Umbilical cord (tissue), 2 donors: ENCODE results near the gene CTNNA2. TPM values are rescaled to one million over a fixed set of nuclear protein-coding genes. Genes with fewer than 3 reads are reported as not detected.

ENCODE experiments used
- DNase-seq: peaks from one replicate; pipeline ENCODE4 v3.0.0-alpha.2; 2015; ENCODE audit warnings: low spot score
- total RNA-seq: library from RNA; depleted of rRNA; stranded (reverse); fragments of >200 nt; gene quantifications from one replicate; pipeline ENCODE4 v1.2.3, GENCODE V29; 2014; ENCODE audit warnings: low replicate concordance; ENCODE audit not compliant: insufficient read depth

Gene CTNNA2
- total RNA-seq, 1 donor from 2014 or later: 0.96 TPM

DNA sequence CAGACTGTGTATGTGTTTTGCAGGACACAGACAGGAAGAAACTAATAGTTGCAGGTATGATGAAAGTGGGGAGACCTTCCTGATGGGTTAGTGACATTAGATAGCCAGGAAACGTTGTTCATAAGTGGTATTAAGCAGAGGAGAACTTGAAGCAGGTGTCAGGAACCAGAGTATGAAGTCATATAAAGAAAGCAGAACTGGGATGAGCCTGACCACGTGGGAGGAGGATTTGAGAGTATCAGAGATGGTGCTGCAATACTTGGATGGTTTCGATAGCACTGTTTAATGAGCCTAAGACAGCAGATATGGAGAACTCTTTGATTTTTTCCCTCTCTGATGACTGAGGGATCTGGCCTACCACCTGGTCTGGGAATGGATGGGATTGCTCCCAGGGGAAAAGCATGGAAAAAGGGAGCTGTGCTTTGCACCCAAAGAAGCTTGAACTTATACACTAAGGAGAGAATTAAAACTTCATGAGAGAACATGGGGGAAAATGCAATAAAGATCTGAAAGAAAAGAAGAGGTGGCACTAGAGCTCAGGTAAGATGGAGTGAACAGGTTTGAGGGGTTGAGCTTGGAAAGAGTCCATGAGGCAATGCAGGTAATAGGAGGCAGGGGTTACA is 1017.7 kb downstream of the CTNNA2 start:
- DNase-seq: no peak

DNA sequence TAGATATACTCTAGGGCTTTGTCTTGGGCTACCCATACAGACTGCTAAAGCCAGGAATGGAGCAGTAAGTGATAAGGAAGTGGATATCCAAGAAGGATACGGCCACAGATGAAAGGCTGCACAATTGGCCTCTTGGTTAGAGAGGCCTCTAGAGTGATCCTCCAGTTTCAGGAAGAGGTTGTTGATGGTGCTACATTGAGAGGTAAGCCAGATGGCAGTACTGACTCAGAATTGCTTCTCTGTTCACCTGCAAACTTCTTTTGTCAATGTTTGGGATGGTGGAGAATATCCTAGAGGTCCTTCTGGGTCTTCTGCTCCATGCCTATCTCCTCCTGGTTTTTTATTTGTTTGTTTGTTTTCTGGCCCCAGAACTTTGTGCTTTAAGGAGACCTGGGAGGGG is 1018.5 kb downstream of the CTNNA2 start:
- no peak for DNase-seq

DNA sequence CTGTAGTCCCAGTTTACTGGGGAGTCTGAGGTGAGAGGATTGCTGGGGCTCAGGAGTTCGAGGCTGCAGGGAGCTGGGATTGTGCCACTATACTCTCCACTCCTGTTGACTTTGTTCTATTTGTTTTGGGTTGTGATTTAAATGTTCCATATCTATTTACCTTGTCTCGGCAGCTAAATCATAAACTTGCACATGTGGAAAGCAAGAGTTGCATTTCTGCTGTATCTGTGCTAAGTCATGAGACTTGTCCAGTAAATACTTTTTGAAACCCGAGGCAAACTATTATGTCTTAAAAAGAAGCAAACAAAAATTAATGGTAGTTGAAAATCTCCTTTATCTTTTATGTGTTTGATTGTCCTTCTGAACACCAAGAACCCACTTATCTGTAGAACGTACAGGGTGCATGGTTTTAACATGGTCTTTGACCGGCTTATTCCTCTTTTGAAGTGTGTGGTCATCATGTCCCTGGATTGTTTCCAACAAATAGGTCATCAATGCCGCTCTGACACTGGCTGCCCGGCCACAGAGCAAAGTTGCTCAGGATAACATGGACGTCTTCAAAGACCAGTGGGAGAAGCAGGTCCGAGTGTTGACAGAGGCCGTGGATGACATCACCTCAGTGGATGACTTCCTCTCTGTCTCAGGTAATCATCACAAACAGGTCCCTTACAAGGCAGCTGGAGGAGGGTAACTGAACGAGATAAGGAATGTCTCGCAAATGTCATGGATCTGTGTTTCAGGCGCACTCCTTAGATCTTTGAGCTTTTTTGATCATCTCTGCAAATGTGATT is 1032.8 kb downstream of the CTNNA2 start:
- peak; percentile 34 for DNase-seq

DNA sequence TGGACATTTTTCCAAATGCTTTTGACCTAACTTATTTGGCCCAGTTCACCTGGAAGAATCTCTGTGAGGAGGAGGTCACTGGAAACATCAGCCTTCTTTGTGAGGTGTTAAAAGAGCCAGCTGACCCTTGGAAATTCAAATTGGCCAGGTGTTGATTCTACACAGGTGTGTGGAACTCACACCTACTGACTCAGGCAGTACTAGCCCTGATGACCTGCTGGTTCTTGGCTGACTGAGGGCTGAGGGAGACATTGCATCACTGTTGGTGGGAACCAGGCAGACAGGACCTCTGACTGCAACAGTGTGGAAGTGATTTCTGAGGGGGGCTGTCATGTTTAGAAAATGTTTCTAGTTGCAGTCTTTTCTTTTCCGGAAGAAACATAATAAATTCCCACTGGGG is 1033.9 kb downstream of the CTNNA2 start:
- no peak for DNase-seq

DNA sequence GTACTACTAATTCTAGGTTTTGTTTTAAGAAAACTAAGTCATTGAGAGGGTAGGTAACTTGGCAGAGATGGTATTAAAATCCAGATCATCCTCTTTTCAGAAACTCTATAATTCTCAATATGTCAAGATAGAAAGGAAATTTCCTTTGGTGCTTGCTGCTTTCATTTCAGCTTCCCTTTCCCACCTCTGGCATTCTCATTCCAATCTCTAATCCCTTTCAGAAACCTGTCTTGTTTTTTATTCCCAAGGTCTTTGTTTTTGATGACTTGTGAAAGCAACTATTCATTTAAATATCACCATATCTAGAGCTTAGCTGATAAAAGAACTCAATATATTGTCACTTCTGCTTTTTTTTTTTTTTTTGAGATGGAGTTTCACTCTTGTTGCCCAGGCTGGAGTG is 1034.5 kb downstream of the CTNNA2 start:
- no peak for DNase-seq

DNA sequence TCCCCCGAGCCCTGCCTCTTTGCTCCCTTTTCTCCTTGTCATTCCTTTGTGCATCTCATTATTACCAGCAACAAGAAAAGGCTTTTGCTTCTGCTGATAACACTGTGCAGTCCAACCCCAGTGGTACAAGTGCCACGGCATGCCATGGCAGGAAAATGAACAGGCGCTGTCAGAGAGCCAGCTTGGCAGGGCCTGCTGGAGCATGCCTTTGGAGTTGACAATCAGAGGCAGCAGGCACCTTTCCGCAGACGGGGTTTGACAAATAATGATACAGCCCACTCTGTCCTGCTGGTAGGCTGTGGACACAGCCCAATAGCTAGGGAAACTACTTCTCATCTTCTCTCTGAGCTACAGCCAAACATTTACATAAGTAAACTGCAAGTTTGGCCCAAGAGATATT is 1035.6 kb downstream of the CTNNA2 start:
- peak; percentile 35 for DNase-seq

DNA sequence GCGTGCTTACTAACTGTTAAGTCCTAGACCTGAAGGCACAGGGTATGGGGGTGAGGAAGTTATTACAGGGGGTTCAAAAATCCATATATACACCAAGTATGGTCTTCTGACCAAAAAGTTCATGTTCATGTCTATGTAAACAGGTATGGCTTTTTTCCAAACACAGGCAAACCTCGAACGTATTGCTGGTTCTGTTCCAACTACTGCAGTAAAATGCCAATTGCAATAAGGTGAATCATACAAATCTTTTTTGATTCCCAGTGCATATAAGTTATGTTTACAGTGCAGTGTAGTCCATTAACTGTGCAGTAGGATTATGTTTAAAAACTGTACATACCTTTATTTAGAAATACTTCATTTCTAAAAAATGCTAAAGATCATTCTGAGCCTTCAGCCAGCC is 1037.0 kb downstream of the CTNNA2 start:
- no peak for DNase-seq

DNA sequence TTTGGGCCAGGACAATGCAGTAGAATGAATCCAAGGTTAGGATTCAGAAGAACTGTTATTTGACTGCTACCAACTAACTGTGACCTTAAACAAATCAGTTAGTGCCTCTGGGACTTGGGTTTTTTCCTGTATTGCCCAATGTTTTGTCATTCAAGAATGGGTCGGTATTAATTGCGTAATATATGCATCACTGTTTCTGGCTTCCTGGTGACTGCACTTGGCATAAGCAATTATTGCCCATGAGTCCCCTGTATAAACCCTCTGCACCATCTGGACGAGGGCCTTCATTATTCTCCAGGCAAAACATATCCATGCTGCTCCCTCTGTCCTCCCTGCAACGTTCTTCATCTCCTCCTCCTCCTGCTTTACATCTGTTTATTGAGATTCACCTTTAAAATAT is 1047.5 kb downstream of the CTNNA2 start:
- no peak for DNase-seq

DNA sequence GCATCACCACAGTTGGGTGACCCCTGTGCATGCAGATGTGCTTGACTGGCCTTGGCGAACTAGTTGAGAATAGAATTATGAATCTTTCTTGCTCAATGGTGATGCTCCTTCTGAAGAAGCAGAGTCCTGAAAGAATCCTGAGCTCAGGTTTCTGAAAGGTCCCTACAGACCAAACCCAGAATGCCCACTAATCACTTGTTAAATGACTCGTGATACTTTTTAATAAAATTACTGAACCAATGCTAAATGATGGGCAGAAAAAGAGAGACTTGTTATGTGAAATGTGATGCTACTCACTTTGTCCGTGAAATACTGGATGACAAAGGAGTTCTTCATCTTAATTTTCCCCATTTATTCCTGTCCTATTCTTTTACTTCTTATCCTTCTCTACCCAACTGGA is 1055.2 kb downstream of the CTNNA2 start:
- DNase-seq: no peak

DNA sequence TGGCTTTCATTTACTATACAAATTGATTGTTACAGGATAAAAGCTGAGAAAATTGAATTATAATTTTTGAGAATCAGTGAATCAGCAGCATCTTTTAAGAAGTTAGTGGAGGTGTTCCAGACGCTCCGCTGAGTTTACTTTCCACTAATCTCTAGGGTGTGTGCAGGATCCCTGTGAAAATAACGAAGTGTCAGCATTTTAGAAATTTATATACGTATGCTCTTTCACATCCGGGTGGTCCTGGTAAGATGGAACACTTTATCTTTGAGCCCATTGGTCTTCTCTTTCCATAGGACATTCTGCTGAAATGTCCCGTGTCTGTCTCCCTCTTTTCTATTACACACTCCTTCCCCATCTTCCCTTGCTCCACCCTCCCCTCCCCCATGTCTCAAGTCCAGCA is 1060.3 kb downstream of the CTNNA2 start:
- no peak for DNase-seq

DNA sequence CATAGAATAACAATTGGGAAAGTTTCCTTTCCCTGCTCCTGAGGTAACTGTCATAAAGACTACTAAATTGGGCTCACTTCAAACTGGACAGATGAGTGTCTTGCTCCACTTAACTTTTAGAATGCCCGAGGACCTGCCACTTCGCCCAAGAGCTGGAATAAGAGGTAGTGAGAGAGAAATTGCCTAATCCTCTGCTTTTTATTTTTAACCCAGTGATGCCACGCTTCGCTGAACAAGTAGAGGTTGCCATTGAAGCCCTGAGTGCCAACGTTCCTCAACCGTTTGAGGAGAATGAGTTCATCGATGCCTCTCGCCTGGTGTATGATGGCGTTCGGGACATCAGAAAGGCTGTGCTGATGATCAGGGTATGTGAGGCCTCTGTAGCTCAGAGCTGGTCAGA is 1061.1 kb downstream of the CTNNA2 start:
- DNase-seq: no peak

DNA sequence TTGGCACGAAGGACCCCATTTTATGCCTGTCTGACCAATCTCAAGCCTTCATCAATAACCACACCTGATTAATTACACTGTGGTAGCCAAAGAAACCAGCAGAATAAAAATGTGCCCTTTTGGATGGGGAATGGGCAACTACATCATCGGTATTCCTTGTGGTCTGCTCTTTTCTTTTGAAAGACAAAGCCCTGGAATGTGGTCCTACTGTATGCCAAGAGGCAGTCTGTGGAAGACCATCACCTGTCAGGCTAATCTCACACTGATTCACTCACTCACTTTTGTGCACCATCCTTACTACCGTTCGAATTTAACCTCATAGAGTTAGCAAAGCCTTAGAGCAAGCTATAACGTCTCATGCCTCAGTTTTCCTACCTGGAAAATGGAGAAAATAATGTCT is 1066.9 kb downstream of the CTNNA2 start:
- no peak for DNase-seq

DNA sequence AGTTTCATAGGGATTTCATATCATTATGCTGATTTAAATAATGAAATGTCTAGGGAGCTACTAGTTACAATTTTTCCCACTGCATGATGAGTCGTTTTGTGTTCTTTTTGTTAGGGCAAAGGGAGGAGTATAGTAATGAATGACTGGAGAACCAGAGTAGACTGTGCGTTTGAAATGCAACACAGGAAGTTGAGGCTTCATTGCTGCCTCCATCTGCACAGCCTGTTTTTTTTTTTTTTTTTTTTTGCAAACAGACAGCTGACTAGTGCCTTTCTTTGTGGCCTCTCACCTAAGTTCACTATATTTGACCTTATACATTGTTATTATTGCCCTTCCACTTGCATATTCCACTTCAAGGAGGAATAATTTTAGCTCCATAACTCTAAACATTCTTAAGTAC is 1078.4 kb downstream of the CTNNA2 start:
- no peak for DNase-seq

DNA sequence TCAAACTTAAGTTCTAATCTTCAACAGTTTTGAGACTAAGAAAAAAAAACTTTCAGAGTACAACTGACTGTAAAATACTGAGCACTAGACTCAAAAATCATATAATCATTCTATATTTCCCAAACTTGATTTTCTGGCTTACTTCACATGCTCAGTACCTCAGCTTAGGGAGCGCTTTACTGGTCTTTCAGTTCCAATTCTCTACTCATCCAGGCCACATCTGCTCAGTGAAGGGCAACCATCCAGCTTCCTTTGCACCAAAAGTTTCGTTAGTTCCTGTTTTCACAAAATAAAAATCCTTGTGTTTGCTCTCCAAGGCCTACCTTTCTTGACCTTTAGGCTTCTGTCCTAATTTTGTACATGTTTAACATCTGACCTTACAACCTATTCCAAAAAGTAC is 1079.3 kb downstream of the CTNNA2 start:
- DNase-seq: no peak

DNA sequence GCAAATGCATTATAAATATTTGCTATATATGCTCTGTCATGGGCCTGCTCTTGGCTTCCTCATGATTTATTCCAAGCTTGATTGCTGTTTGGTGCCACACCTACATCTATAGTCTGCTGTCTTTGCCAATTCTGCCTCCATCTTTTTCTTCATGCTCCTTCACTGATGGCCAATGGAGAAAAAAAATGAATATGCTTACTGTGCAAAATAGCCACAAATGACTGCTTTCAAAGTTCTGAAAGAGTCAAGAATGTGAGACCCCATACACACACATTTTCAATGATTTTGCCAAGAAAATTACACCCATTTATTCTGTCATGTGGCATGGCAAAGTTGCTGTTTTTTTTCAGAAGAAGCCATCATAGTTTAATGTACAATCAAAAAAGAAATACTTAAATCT is 1097.3 kb downstream of the CTNNA2 start:
- no peak for DNase-seq

DNA sequence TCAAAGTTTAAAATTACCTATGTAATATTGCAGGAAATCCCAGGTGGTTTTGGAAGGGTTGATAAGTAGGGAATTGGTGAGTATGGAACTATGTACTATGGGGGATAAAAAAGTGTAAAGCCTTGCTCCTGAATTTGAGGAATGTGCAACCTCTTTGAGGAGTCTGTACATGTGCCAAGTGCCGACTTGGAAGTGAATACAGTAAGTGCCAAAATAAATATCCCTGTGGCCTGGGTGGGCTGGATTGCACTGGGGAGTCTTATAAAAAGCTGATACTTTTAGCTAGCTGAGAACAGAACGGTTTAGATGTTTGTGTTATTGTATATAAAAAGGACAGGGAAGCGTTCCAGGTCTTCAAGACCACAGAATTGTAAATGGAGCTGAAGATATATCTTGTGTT is 1108.8 kb downstream of the CTNNA2 start:
- no peak for DNase-seq

DNA sequence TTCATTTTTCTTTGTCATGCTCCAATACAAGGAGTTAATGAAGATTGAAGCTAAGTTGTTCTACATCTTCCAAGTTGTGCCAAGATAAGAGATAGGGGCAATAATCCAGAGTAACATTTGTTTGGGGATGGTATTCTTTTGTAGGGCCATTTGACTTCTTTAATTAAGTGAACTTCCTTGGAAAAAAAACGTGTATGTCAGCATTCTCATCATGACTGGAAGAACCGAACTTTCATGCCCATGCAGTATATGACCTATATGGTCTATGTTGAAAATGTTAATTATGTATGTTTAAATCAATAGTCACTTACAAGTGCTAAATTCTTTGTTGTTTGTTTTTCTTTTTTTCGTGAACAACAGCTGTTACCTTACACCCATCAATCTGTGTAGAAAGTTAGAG is 1111.2 kb downstream of the CTNNA2 start:
- no peak for DNase-seq

DNA sequence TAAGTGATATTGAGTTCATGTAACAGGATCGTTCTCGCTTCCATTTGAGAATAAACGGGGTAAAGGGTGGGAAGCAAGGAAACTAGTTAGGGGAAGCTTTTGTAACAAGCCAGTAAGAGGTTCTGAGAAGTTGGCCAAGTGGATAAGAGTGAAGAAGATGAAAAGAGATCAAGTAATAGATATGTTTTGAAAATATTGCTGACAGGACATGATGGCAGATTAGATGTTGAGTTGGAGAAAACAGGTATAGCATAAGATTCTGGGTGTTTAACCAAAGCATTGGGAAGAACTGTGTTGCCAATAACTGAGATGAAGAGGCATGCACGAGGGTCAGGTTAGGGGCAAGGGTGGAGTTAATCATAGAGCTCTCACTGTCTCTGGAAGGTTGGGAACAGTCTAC is 1121.7 kb downstream of the CTNNA2 start:
- no peak for DNase-seq

DNA sequence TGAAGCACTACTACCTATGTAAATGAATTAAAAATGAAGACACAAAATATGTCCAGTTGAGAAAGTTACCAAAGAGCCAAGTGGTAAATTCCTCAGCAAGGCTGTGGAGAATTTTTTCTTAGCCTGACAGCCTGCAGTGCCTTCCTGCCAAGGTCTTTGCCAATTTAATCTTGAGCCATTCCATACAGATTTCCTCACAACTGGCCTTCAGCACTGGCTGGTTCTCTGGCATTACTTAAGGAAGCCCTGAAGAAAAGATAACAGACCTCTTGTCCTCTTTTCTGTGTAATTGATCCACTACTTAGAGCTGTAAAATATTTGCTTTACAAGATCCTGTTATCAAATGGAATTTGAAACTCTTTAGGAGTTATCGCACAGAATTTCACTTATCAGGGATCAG is 1125.9 kb downstream of the CTNNA2 start:
- DNase-seq: peak; percentile 79

DNA sequence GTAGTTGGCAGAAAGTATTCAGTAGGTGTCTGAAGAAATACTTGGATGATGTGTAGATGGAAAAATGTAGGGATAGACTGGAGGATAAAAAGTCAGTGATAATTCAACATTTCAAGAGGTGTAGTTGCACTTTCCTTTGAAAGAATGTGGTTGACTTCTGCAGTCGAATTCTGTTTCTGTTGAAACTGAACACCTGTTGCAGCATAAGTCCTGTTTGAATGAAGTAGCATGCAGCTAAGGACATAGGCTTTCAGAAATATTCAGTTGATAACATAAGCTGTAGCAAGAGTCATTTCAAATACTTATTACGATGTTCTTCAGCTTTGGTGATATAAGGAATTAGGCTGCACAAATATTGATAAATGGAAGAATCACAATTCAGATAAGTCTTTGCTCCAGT is 1129.6 kb downstream of the CTNNA2 start:
- DNase-seq: no peak

DNA sequence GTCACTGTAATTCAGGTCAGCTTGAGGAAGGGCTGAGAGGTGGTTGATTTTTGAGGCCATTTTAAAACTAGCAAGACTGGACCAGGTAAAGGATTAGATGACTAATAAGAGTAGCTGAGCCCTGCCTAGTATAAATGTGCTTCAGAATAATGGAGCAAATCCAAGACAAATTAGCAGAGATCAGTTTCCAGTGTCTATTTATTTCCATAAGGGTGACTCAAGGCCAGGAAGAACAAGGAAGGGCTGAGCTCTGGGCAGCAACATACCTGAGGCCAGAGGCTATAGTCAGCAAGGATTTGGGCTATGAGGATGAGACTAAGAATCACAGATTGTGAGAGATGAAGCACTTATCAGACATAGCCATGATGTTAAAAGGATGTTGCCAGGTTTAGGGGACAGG is 1130.7 kb downstream of the CTNNA2 start:
- no peak for DNase-seq

DNA sequence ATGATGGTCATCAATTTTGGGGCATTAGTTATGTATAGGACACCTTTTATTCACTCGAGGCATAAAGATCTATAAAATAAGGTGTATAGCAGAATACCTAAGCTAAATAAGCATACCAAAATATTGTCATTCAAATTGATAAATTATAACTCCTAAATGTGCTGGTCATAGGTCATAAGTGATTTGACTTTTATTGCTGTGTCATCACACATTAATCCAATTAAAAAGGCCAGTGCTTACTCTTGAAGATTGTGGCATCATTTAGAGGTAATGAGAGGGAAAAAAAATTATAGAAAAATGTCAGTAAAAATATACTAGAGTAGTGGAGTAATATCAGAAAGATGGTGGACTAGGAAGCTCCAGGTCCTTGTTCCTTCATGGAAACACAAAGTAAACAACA is 1138.6 kb downstream of the CTNNA2 start:
- DNase-seq: no peak

DNA sequence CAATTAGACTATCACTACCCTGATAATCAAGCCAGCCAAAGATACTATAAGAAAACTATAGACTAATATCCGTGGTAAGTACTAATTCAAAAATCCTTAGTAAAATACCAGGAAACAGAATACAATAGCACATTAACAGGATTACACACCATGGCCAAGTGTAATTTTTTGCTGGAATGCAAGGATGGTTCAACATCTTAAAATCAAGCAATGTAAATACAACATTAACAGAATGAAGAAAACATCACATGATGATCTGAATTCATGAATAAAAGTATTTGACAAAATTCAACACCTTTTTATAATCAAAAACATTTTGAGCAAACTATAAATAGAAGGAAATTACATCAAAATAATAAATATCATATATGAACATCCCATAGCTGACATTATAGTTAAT is 1142.4 kb downstream of the CTNNA2 start:
- no peak for DNase-seq

DNA sequence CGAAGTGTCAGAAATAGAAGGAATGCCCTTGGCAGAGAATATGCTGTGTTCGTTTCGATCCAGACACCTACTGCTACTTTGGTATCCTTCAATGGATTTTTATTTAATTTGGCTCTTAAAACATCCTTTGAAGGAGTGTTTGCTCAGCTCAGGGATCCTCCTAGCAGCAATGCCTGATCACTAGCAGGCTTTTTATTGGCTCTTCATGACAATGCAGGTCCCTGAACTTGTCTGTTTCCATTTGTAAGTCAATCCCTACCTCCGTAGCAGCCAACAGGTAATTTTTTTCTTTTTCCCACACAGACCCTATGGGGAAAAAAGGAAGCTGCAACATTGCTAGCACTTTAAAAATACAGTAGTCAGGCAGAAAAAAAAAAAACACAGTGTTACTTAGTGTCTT is 1157.9 kb downstream of the CTNNA2 start:
- DNase-seq: no peak
